Hematopoietic multipotent progenitor cell treated with erythropoietin and hydrocortisone succinate and interleukin-3 and kit ligand, for 17 days (in vitro differentiated cells): ENCODE measurements around the gene FRMD3.

Experiments used
- DNase-seq: peaks from one replicate; pipeline ENCODE4 v3.0.0-alpha.2; 2015; ENCODE audit warnings: low spot score

Gene FRMD3

DNA sequence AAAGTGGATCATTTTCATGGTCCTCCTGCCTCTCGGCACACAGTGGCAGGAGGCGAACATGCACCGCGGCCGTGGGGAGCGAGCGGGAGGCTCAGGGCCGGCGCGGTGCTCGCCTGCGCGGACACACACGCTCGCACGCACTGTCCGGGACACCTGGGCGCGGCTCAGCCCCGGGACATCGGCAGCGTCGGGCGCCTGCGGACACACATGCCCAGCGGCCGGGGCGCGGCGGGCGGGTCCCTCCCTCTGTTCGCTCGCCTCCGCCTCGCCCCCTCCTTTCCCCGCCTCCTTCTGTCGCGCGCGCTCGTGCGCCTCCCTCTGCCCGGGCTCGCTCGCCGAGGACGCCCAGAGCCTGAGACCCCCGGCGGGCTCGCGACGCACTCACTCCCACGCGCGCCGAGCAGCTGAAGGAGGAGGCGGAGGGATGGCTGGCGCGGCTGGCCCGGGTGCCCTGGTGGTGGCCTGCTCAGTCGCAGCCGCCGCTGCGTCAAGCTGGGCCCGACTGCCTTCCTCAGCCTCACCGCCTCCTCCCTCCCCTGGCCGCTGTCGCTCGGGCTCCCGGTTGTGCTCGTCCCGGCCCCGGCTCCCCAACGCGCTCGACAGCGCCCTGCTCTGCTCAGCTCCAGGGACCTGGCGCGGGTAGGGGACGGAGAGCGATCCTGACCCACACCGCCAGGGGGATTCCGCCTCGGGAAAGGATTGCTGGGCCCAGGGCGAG is at the start of gene FRMD3:
Gene FRMD3, minus strand, starts transcription at position 230 of the 718 bp plus-strand sequence. Its CDS starts 170 bp downstream, at position 60.
- no peak for DNase-seq

DNA sequence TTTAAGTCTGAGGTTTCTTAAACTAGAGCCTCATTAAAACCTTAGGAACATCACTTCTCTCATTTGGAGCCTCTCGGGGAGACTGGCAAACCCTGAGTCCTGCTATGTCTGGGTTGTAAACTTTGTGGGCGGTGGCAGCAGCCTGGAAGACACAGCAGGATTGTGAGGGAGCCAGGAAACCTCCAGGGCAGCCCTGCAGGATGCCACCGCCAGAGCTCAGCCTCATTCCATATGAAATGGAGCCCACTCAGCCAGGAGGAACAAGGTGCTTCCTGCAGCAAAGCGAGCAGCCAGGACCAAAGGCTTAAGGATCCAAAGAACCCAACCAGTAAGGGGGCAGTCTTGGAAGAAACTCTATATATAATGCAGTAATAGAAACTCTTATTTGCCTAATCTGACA is 46.8 kb upstream of the FRMD3 start:
- no peak for DNase-seq

DNA sequence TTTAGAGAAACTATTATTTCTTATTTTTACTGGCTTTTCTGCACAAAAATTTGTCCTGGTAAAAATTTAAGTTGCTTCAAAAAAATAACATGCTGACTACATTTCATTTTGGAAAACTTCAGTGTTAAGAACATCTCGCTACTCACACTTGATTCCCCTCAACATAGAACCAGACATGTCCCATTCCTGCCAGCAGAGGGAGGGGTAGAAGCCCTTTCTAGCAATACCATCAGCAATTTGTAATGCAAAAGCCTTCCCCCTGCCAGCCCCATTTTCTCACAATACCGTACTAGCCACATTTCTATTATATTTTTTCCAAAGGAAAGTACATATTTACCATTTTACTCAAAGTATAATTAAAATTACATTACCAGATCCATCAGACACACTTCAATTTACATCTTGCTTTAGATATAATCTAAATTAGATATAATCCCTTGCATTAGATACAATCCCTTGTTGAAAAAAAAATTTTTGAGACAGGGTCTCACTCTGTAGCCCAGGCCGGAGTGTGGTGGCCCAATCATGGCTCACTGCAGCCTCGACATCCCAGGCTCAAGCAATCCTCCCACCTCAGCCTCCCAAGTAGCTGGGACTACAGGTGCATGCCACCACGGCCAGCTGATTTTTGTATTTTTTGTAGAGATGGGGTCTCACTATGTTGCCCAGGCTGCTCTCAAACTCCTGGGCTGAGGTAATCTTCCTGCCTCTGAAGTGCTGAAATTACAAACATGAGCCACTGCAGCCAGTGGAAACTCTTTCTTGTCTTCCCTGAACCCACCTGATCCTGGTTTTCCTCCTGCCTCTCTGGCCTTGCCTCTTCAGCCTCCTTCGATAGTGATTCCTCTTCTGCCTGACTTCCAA is 45.2 kb upstream of the FRMD3 start:
- peak; percentile 15 for DNase-seq

DNA sequence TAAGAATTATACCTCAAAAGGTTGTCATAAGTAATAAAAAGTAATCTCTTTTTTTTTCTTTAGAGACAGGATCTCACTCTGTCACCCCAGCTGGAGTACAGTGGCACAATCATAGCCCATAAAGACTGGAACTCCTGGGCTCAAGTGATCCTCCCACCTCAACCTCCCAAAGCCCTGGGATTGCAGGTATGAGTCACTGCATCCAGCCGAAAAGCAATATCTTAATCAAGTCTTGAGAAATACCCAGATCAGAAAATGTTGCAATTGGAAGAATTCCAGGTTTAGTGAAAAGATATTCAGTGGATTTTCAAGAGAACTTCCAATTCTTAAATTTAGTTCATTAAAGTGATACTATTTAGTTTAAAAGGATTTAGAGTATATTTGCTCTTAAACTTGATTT is 43.8 kb upstream of the FRMD3 start:
- DNase-seq = no peak

DNA sequence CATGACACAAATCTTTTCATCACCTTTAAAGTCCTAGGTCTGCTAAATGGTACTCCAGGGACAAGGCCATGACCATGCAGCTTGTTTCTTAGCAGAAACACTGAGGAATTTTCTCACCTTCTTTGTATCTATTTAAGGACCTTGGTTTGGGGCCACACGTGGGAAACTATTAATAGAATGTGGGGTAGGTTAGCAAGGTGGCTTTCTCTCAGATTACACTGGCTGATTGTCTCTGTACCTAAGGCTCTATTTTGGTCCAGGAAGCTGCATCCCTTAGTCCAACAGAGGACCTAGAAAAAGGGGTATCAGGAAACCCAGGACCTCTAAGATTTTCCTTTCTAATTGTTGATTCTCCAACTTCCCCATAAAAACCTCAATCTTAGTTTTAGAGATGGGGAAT is 36.3 kb upstream of the FRMD3 start:
- DNase-seq = no peak

DNA sequence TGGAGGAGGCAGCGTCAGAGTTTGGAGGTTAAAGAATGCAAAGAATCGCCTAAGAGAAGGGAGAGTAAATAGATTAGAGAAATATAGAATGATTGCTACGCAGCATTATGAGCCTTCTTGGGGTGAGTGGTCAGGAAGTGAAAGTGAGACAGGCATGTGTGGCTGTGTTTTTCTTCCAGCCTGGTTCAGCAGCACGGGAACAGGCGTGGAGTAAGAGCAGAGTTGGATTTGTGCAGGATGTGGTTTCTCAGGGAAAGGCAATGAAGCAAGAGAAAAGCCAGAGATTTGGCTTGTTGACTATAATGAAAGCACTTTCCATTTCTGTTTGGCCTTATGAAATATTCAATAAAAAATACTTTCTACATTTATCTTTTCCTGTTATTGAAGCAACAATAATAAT is 34.3 kb upstream of the FRMD3 start:
- no peak for DNase-seq

DNA sequence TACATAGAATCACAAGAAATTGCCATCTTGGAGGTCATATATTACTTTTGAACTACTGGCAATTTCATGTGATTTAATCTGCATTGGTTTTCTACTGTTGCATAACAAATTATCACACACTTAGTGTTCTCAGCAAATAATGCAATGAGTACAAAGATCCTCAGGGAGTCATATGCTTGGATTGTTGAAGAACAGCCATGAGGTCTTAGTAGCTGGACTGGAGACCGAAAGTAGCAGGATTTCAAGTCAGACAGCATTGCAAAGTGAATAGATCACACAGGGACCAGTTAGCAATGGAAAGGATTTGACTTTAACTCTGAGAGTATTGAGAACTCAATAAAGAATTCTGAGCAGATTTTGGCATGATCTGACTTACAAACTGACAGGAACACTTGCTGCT is 32.2 kb upstream of the FRMD3 start:
- no peak for DNase-seq

DNA sequence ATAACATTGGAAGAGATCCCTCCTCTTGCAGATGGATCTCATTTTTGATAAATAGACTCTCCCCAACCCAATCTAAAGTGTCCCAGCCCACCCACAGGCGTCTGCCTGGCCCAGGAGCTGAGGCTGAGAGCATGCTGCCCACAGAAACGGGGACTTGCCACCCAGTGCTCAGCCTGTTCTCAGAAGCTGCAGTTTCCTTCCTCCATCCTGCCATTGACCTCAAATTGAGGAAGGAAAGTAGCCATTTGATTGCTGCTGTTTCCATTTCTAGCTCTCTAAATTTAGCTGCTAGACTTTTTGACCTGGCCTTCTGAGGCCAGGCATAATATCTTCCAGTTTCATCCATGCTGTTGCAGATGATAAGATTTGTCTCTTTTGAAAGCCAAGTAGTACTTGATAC is 31.1 kb upstream of the FRMD3 start:
- no peak for DNase-seq

DNA sequence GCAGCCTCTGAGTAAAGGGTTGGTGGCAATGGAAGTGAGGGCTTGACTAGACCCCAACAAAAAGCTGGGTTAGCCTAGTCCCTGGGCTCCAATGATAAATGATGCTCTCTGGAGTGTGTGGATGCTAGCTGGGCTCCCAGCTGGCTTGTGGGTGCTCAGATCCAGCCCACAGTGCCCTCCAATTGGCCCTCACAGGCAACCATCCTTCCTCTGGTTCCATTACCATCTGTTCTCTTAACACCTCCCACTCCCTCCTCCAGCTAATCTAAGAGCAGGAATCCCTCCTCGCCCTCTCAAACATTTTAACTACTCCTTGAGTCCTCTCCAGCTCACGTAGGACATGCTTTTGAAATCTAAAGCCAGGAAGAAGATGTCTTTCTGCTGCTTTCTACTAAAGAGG is 25.2 kb upstream of the FRMD3 start:
- no peak for DNase-seq

DNA sequence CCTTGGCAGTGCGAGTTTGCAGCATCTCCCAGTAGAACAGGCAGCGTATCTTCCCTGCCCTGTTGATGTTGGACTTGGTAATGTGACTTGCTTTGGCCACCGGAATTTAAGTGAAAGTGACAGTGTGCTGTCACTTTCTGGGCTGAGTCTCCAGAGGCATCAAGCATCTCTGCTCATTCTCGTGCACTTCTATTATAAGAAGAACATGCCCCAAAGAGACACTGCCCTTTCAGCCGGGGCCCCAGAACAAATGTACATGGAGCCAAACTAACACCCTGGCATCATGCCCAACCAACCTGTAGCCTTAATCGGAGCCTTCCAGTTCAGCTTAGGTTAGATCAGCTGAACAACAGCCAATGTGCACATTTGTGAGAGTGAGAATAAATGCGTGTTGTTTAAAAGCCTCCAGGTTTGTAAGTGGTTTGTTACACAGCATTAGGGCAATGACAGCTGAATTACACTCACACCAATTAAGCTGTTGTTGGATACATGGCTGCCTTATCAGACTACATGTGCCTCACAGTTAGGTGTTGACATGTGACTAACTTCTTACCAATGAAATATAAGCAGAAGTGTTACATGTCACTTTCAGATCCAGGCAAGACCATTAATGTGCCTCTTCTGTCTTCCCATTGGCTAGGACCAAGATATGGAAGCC is 22.1 kb upstream of the FRMD3 start:
- no peak for DNase-seq

DNA sequence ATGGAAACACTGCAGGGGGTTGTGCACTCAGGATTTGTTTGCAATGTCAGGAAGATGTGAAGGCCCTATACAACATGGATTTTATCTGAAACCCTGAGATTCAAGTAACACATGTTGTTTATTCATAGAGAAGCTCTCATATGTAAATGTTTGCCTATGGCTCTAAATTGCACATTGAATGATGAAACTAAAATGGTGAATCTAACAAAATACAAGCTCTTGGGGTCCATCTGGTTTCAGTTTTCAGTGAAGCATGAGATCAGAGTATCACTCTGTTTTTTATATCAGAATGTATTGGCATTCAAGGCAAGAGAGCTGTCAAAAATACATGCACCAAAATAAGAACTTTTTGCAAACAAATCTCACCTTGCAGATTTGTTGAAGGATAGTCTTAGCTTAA is 19.6 kb upstream of the FRMD3 start:
- no peak for DNase-seq

DNA sequence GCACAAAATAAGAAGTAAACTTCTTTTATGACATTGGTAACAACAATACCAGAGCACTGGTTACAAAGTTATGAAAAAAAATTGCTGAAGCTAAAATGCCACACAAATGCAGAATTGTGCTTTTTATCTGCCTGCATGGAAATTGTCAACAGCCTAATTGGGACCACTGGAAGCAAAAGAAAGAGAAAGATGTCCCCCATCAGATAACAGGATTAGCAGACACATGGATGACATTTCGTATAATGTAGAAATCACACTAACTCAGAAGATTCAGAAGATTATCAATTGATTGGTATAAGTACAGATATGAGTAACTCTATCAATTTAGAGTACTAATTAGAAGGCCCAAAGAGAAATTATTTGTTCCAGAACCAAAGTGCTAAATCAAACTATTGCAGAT is 19.1 kb upstream of the FRMD3 start:
- no peak for DNase-seq

DNA sequence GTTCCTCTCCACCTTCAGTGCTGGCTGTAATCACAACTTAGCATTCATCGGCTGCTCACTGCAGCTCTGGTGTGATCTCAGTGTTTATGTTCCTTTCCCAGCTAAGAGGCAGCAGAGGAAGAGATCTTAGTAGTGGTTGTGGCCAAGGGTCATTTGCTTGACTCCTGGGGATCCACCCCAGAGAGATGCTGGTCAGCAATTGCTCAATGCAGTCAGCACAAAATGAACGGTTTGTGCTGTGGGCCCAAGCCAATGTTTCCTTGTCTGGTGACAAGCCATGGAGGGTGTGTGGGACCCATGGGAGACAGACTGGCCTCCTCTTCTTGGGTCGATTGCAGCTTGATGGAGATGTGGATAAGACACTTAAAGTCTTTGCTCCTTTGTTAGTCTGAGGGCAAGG is 16.1 kb upstream of the FRMD3 start:
- no peak for DNase-seq

DNA sequence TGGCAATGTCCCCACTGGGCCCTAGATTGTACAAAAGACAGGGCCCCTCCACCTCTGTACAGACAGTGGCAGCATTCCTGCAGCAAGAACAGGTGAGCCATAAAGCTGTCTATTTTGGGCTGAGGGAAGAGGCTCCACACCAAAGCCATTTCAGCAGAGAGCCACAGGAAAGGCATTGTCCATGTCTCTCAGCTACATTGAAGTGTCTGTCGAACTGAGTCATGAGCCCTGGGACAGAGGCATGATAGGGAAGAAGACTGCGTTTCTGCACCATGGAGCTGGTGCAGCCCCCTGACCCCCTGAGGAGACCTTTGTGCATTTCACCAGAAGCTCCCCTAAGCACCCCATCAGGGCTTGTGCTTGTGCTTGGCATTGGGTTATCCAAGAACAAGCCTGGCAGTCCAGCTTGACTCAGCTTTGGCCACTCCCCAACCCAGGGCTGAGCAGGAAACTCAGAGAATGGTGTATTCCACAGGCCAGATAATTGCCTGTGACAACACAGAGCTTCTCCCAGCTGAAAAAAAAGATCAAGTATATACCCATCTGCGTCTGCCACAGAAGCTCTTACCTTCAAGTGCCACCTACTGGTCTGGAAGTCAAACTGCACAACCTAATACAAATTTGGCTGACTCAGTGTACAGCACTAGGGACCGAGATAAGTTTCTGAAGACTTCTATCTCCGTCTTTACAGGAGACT is 5.9 kb upstream of the FRMD3 start:
- DNase-seq = peak; percentile 51

DNA sequence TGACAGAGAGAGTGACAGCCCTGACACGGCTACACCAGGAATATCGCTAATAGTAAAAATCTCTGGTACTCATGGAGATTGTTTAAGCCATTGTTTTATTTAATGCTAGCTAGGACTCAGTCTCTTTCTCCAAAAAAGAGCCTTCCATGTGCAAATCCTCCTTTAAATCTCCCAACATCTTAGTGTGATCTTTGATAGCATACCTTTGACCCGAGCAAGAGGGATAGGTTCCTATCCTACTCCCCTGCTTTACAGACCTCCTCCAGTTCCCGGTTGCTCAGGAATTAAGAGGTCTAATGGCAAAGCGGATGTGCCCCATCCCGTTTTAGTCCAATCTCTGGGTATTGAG is 663 bp upstream of the FRMD3 start:
- no peak for DNase-seq

DNA sequence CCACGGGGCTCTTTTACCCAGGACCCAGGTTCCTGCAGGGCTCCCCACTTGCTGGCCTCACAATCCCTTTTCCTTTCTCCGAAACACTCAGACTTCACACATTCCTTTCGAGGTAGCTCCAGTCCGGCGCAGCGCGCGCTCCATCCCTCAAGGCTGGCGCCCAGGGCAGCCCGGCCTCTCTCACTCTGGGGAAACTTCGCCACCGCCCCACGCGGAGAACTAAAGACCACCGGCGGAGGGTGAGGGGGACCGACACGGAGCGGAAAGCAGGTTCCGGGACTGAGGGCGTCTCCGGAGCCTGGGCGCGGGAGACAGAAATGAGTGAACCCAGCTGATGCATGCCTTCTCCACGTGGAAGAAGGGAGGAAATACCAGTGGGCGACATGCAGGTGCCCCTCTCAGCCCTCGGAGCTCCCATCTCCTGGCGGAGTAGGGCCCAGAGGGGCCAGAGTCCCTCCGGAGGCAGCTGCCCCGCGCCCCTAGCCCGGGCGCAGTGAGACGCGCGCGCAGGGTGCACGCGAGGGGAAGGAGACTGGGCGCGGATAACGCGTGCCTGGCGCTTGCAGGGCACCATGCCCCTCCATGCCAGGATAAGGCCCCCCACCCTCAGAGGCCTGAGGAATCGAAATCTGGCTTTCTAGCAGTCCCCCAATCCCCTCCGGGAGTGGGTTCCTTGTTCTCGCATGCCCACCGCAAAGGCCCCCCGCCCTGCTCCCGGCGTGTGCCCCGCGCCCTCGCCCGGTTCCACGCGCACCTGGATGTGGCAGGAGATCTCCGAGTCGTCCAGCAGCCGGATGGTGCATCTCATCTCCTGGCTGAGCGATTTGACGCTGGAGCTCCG is 650 bp downstream of the FRMD3 start:
- DNase-seq = no peak

DNA sequence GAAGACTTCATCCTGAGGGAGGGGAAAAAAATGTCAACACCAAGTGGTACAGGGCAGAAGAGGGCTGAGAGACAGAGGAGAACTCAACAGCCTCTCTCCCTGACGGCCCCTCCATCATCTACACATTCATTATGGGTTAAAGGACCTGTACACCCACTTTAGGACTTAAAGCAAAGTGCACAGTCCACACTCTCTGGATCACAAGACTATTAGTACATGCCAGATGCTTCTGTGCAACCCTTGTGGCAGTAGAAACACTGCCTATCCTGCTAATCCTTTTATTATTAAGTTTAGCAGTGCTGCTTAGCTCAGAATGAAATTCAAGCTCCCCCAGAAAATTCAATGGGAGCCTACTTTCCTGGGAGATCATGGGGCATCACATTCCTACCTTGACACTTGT is 1.9 kb downstream of the FRMD3 start:
- DNase-seq = no peak

DNA sequence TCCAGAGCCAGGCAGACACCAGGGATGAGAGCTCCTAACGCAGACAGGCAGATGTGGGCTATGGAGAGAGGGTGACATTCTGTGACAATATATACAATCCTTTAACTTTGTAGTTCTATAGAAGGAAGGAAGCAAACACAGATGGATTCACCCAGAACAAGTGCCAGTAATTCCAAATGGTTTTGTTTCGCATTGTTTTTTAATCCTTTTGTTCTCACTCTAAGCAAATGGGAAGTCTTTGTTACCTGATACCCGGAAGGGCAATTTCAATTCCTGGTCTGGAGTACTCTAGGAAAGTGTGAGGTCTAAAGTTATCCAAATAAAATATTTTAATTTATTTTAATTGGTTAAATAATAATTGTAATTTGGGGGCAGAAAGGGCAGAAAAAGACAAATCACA is 2.5 kb downstream of the FRMD3 start:
- no peak for DNase-seq

DNA sequence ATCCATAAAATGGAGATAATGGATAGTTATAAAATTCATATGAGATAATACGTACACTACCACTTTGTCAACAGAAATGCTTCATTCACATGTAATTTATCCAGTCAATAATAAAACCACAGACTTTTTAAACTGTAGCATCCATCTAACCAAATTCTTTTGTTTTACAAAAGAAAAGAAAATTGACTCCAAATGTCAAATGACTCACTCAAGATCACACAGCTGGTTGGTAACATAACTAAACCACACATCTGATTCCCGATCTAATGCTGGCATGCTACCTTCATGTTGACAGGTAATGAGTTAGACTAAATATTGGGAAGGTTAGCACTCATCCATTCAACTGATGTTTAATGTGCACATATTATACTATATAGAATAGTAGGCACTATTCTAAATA is 4.9 kb downstream of the FRMD3 start:
- no peak for DNase-seq

DNA sequence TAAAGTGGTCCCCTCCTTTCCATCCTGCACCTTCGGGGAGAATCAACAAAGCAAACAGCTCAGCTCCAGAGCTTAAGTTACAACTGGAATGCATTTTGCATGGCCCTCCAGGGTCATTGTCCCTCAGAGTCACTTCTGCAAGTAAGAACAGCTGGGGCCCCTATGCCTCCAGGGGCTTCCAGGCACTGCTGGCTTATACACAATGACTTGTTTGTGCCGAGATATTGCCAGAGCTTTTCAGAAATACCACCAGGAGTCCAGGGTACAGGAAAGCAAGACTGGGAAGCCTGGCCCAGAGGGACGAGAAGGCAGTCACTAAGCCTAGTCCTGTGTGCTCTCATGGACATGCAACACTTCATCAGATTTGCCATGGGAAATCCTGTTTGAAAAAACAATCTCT is 11.3 kb downstream of the FRMD3 start:
- no peak for DNase-seq

DNA sequence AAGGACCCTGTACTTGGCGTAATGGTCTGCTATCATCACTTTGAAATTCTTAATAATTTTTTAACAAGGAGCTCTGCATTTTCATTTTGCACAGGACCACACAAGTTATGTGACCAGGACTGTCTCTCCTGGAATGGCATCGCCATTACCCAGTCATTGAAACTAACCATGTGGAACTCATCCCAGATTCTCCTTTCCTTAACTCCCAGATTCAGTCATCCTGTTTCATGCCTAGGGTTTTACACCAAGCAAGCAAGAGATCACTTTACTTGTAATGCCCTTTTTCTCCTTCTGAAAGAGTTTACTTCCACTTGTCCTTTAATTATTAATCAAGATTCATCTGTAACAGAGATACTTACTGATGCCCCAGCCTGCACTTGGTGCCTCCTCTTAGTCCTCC is 12.0 kb downstream of the FRMD3 start:
- no peak for DNase-seq

DNA sequence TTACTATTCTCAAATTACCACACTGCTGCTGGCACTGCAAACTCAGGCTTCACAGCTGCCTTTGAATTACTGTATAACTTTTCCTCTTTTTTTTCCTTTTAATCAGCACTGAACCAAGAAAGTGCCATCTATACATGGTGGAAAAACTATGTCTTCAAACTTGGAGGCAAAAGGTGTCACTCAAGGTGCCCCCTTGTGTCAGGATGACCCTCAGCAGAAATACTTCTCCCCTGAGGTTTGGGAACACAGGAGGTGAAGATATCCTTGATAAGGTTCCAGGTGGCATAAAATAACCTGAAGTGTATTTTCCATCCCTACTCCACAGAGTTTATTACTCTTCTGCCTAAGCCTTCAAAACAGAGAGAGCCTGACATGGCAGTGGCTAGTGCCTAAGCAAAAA is 14.5 kb downstream of the FRMD3 start:
- no peak for DNase-seq
